WI38 (cell line): ENCODE data around the gene SLC5A9.
"Not testable (repeated sequence)": the region's sequence is repeated elsewhere in the genome, so short reads cannot be mapped to it uniquely, and the experiment has no call there.

Experiments used
- H3K4me3 ChIP-seq: 2 replicates; pipeline ENCODE4 v1.5.1; 2011; ENCODE audit warnings: low read depth, mild to moderate bottlenecking, control low read depth, low read length
- CTCF ChIP-seq: IDR thresholded peaks from 2 replicates; pipeline ENCODE4 v1.5.1; 2012; ENCODE audit warnings: low read depth, mild to moderate bottlenecking, control low read depth, low read length

The SLC5A9 gene

GRCh38 chr1:48203287-48203900 is 19.1 kb upstream of the SLC5A9 start:
- H3K4me3 ChIP-seq: no peak overlapping the region
- no peak for TF ChIP-seq CTCF

- no peak for TF ChIP-seq CTCF
Measured at GRCh38 chr1:48205522-48205921, 17.0 kb upstream of the SLC5A9 start.

GRCh38 chr1:48206371-48206770 is 16.1 kb upstream of the SLC5A9 start:
- no peak overlapping the region for H3K4me3 ChIP-seq
- TF ChIP-seq CTCF: no peak

More at GRCh38 chr1:48205522-48205921, 17.0 kb upstream of the SLC5A9 start:
- no peak overlapping the region for H3K4me3 ChIP-seq

- H3K4me3 ChIP-seq: no peak overlapping the region
- no peak for TF ChIP-seq CTCF
Measured at GRCh38 chr1:48207131-48207530, 15.4 kb upstream of the SLC5A9 start.

GRCh38 chr1:48207536-48208075 is 14.9 kb upstream of the SLC5A9 start:
- TF ChIP-seq CTCF: no peak
- no peak overlapping the region for H3K4me3 ChIP-seq

- TF ChIP-seq CTCF: no peak
- no peak overlapping the region for H3K4me3 ChIP-seq
Measured at GRCh38 chr1:48208251-48208650, 14.3 kb upstream of the SLC5A9 start.

- H3K4me3 ChIP-seq: no peak overlapping the region
- TF ChIP-seq CTCF: no peak
Measured at GRCh38 chr1:48208652-48209051, 13.9 kb upstream of the SLC5A9 start.

GRCh38 chr1:48213462-48213861 is 9.1 kb upstream of the SLC5A9 start:
- H3K4me3 ChIP-seq: not testable (repeated sequence)

GRCh38 chr1:48214366-48214765 is 8.2 kb upstream of the SLC5A9 start:
- not testable (repeated sequence) for H3K4me3 ChIP-seq
